ENCODE measurements around the gene LUZP1. TPM values are rescaled to one million over a fixed set of nuclear protein-coding genes. Genes with fewer than 3 reads are reported as not detected.

The LUZP1 gene
- polyA plus RNA-seq, 1 of the 3 experiments (the other 2 are of a cell fraction): 8.9 TPM

DNA sequence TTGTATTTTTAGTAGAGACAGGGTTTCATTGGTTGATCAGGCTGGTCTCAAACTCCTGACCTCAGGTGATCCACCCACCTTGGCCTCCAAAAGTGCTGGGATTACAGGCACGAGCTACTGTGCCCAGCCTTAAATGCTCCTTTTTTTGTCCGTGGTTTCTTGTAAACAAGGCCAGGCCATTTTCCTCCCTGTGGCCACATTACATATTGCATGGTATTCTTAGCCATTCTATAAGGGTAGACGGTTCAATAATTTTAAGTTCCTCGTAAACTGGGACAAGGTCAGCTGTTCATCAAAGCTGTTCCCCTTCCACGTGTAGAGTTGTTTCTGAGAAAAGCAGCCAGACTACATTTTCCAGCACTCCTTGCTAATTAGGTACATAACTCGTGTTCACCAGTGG is 10.3 kb upstream of the LUZP1 start:
- no peaks in the 10 kb centered on the region for H4K20me1 ChIP-seq (ENCODE audit: insufficient read depth)
- TF ChIP-seq RXRA (IDR thresholded peaks at IDR 0.05; ENCODE audit: borderline replicate concordance, low read depth): no peak
- TF ChIP-seq RAD21 (IDR thresholded peaks at IDR 0.05; ENCODE audit: low read length): peak; percentile 3; the same call in 1 of the 2 replicates
- TF ChIP-seq, protein P1, sequence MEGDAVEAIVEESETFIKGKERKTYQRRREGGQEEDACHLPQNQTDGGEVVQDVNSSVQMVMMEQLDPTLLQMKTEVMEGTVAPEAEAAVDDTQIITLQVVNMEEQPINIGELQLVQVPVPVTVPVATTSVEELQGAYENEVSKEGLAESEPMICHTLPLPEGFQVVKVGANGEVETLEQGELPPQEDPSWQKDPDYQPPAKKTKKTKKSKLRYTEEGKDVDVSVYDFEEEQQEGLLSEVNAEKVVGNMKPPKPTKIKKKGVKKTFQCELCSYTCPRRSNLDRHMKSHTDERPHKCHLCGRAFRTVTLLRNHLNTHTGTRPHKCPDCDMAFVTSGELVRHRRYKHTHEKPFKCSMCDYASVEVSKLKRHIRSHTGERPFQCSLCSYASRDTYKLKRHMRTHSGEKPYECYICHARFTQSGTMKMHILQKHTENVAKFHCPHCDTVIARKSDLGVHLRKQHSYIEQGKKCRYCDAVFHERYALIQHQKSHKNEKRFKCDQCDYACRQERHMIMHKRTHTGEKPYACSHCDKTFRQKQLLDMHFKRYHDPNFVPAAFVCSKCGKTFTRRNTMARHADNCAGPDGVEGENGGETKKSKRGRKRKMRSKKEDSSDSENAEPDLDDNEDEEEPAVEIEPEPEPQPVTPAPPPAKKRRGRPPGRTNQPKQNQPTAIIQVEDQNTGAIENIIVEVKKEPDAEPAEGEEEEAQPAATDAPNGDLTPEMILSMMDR (IDR thresholded peaks at IDR 0.05): peak; percentile 48
- DNase-seq: peak; percentile 38
- ChIA-PET CTCF (interaction anchor here (0.7 to 3.7 kb wide), 11 partner anchors 9 to 215 kb away, joined by 3 to 32 read pairs (median 3); no protein-coding TSS in a partner anchor), POLR2A (no interaction called here)
- H3K9me3 ChIP-seq: no peaks in the 10 kb centered on the region
- no peaks in the 10 kb centered on the region for H3K79me2 ChIP-seq (ENCODE audit: insufficient read depth)
- H3K27me3 ChIP-seq (ENCODE audit: insufficient read depth): no peaks in the 10 kb centered on the region
- H3K36me3 ChIP-seq (replicated peaks in 1 of 2; ENCODE audit: control insufficient read depth in 1 of 2, insufficient read depth in 2 of 2, low read length in 1 of 2): no peaks in the 10 kb centered on the region
- 87% methylated on average over 6 of the region's 6 CpGs for WGBS (ENCODE audit: low lambda C conversion rate)
- H3K4me3 ChIP-seq (ENCODE audit: low read depth in 2 of 2, low read length in 1 of 2): no peak overlapping the region
- no peak overlapping the region for H3K9ac ChIP-seq
- H3F3A ChIP-seq (replicated peaks; ENCODE audit: insufficient read depth): peaks cover 14% of the 10 kb centered on the region
- H3K4me2 ChIP-seq: no peak overlapping the region
- H3K4me1 ChIP-seq (ENCODE audit: control insufficient read depth in 1 of 2, insufficient read depth in 2 of 2, low read depth in 1 of 2, low read length in 1 of 2): peaks cover 0 to 2% of the 10 kb centered on the region in 2 experiments; a peak in 1 of 4 replicates
- H3K9me2 ChIP-seq: no peaks in the 10 kb centered on the region
- no peak overlapping the region for H2AFZ ChIP-seq (ENCODE audit: low read depth)
- H3K27ac ChIP-seq (ENCODE audit: low read depth in 2 of 2, low read length in 1 of 2): no peak overlapping the region

DNA sequence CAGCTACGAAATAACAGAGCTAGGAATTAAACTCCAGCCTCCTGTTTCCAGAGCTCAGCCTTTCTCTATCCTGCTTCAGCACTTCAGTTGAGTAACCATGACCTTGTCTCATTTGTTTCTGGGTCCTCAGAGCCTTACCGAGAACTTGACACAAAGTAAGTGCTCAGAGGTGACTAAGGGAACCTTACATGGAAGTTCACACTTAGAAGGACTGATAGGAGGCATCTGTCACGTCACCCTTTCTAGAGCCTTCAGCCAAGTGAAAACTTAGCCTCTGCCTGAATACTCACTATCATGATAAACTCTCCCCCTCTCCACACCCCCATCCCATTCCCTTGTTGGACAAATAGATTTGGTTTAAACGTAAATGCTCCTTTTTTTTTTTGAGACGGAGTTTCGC is 9.8 kb upstream of the LUZP1 start:
- Histone ChIP-seq H4K20me1 (ENCODE audit: insufficient read depth) (no peaks in the 10 kb centered on the region), H3K9me3 (no peaks in the 10 kb centered on the region), H3K36me3 (replicated peaks in 1 of 2; ENCODE audit: control insufficient read depth in 1 of 2, insufficient read depth in 2 of 2, low read length in 1 of 2) (no peaks in the 10 kb centered on the region), H3K4me1 (ENCODE audit: control insufficient read depth in 1 of 2, insufficient read depth in 2 of 2, low read depth in 1 of 2, low read length in 1 of 2) (peaks cover 0 to 2% of the 10 kb centered on the region in 2 experiments; a peak in 1 of 4 replicates), H3K9me2 (no peaks in the 10 kb centered on the region), H3F3A (replicated peaks; ENCODE audit: insufficient read depth) (peaks cover 14% of the 10 kb centered on the region), H3K4me2 (no peak overlapping the region; the same call in 1 of the 2 replicates), H3K27ac (ENCODE audit: low read depth in 2 of 2, low read length in 1 of 2) (peak overlapping the region in 1 of 2 experiments; percentile 81; a peak in 2 of 4 replicates), H3K4me3 (ENCODE audit: low read depth in 2 of 2, low read length in 1 of 2) (peak overlapping the region in 1 of 2 experiments; percentile 66; a peak in 1 of 4 replicates), H2AFZ (ENCODE audit: low read depth) (peak overlapping the region; percentile 98; the same call in 1 of the 2 replicates), H3K27me3 (ENCODE audit: insufficient read depth) (no peaks in the 10 kb centered on the region), H3K79me2 (ENCODE audit: insufficient read depth) (no peaks in the 10 kb centered on the region), H3K9ac (peak overlapping the region; percentile 77; the same call in 1 of the 2 replicates)
- WGBS (ENCODE audit: low lambda C conversion rate): 95% methylated on average over 5 of the region's 6 CpGs
- no peak for DNase-seq
- CTCF ChIA-PET: interaction anchor here (0.8 to 3.7 kb wide), 10 partner anchors 10 to 268 kb away, joined by 3 to 32 read pairs (median 4); no protein-coding TSS in a partner anchor
- TF ChIP-seq MAX (IDR thresholded peaks at IDR 0.05; ENCODE audit: low read depth) (no peak), JUND (IDR thresholded peaks at IDR 0.05) (no peak), MXI1 (IDR thresholded peaks at IDR 0.05; ENCODE audit: low read depth, low read length) (no peak), RCOR1 (IDR thresholded peaks at IDR 0.05; ENCODE audit: low read length) (no peak), FOSL2 (IDR thresholded peaks at IDR 0.05; ENCODE audit: borderline replicate concordance, low read depth) (no peak), SMC3 (IDR thresholded peaks at IDR 0.05; ENCODE audit: low read depth, low read length) (no peak)
- TF ChIP-seq, protein P2, sequence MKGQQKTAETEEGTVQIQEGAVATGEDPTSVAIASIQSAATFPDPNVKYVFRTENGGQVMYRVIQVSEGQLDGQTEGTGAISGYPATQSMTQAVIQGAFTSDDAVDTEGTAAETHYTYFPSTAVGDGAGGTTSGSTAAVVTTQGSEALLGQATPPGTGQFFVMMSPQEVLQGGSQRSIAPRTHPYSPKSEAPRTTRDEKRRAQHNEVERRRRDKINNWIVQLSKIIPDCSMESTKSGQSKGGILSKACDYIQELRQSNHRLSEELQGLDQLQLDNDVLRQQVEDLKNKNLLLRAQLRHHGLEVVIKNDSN (IDR thresholded peaks at IDR 0.05; ENCODE audit: borderline replicate concordance, low read depth): no peak
- TF ChIP-seq, protein P3, sequence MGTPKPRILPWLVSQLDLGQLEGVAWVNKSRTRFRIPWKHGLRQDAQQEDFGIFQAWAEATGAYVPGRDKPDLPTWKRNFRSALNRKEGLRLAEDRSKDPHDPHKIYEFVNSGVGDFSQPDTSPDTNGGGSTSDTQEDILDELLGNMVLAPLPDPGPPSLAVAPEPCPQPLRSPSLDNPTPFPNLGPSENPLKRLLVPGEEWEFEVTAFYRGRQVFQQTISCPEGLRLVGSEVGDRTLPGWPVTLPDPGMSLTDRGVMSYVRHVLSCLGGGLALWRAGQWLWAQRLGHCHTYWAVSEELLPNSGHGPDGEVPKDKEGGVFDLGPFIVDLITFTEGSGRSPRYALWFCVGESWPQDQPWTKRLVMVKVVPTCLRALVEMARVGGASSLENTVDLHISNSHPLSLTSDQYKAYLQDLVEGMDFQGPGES (IDR thresholded peaks at IDR 0.05; ENCODE audit: low read depth, low read length): no peak
- POLR2A ChIA-PET: interaction anchor here (0.9 to 1.6 kb wide), 2 partner anchors 9 to 11 kb away, joined by 3 read pairs; partner anchors contain the start of gene LUZP1
